GM21447 (cell line): ENCODE measurements around the gene C5orf47.

Source experiments
- ATAC-seq: cut with Tn5 transposase; IDR thresholded peaks from one replicate; pipeline ENCODE4 v1.9.1; 2021; ENCODE audit not compliant: unreplicated experiment

C5orf47 gene

DNA sequence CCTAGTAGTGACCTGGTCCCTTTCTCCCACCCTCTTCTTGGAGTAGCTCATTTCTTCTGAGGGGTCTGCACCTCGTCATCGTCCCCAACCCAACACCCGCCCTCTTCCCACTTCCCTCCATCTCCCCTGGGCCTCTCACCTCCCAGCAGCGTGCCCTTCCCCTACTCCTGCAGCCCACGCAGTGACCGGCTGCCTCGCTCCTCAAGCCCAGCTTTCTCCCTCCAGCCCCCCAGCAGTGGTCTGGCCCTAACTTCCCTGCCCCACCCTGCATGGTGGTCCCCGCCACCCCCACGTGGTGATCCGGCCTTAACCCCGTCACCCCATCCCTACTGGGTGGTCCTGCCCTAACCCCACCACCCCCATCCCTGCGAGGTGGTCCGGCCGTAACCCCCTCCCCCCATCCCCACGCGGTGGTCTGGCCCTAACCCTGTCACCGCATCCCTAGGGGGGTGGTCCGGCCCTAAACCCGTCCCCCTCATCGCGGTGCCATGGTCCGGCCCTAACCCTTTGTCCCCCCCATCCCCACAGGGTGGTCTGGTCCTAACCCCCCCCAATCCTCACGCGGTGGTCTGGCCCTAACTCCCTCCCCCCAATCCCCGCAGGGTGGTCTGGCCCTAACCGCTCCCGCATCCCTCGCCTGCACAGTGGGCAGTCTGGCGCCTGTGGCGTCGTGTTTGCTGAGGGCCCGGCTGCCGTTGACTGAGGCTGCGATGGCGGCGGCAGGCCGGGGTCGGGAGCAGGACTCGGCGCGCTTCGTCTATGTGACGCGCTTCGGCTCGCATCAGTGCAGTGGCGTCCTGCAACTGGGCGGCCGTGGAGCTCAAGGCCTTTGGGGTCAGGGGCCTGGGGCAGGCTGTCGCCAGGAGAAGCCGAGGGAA, at the start of gene C5orf47:
Gene C5orf47, plus strand, starts transcription at position 617 of the 878 bp plus-strand sequence. Its CDS starts 94 bp downstream, at position 711.
- no peak for ATAC-seq

DNA sequence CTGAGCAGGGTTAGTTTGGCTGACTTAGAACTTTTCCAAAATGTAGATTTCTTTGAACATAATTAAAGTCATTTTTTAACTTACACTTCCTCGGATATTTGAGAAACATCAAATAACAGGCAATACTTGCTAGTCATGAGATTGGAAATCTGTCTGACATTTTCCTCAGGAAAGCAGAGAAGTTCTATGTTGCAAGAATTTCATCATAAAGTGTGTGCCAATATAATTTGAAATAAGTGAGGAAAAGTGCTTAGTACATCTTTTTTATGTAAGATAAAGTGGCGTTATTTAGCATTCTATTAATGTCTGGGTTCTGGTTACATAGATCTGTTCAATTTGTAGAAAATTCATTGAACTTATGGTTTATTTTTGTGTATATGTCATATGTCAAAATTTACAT, 48.7 kb upstream of the C5orf47 start:
- no peak for ATAC-seq

GRCh38 chr5:173941102-173941501, 47.9 kb upstream of the C5orf47 start:
- no peak for ATAC-seq

DNA sequence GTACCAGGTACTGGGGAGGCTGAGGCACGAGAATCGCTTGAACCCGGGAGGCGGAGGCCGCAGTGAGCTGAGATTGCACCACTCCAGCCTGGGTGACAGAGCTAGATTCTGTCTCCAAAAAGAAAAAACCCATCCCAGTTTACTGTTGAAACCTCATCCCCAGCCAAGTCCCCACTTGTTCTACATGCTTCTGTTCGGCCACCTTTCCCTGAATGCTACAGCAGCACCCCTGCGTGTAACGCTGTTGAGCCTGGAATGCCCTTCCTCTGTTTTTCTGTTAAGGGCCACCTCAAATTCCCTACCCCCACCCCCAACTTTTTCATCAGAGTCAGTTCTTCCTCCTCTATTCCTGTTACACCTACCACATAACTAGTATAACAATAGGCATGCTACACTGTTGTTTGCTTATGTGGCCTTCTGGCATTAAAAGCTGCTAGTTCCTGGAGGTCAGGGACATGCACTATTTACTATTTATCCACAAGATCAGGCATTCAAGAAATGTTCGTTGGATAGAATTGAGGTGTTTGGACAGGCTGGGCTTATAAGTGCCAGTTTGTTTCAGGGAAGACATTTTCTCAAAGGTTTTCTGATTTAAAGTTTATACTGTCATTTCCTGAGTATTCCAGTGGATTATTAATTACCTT, 47.1 kb upstream of the C5orf47 start:
- no peak for ATAC-seq

- no peak for ATAC-seq
Measured at GRCh38 chr5:173944511-173944910, 44.5 kb upstream of the C5orf47 start.

DNA sequence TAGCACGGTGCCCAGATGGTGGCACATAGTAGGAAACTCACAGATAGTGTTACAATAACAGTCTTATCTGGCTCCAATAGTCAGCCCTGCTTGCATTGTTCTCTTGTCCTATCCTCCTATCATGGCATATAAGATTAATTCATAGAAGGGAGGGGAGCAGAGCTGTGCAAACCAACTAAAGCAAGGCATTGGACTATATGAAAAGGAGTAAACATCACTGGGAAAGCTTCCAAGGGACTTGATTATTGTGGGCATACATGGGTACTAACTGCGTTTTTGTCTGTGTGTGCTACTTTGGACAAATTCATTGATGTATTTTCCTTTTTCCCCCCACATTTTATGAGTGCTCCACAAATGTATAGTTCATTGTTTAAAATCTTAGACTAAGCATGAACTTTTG, 43.8 kb upstream of the C5orf47 start:
- ATAC-seq: no peak

DNA sequence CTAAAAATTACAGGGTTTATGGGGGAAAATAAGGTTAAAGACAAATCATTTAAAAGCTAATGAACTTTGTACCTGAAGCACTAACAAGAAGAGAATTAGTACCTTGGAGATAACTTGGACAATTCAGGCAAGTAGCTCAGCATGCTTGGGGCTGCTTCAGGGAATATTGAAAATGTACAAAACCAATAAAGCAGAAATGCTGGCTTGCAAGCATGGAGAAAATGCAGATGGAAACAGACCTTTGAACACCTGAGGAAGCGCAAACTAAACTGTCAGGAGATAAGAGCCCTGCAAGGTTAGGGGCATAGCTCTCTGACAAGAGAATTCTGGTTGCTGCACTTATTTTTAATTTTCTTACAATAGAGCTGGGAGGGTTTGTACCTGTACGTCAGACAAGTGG, 42.6 kb upstream of the C5orf47 start:
- ATAC-seq: no peak

DNA sequence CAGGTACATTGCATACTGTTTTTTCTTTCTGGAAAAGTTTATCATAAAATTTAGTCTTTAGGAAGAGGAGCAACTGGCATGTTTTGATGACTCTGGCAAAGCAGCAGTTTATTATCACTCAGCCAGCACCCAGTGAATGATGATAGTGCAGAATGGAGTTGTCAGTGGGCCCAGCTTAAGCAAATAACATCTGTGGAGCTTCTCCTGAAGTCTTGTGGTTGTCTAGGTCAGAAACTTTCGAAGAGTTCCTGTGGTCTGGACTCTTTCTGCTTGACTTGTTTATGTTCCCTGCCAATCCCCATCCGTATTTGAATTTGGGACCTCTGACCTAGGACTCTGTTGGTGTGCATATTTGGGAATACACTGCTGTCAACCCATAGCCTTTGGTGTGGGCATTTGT, 38.1 kb upstream of the C5orf47 start:
- ATAC-seq: no peak

DNA sequence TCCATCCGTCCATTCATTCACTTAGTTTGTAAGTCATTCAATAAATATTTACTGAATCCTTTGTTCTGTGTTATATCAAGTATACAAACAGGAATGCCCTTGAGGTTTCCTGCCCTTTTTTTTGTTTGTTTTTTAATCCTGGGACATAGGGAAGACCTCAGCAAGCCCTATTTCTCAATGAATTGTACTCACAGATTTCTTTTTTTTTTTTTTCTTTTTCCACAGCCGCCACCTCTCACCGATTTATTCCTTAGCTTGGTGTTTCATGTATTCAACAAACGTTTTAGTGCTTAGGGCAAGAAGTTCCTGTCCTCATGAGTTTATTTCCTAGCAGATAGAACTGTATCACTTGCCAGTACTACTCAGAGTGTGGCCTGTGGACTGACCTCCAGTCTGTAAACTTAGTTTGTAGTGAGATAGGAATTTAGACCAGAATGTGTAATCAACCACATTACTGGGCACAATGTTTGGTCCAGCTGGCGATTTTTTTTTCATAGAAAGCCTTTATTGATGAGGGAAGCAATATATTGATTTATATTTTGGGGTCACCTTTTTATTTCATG, 35.4 kb upstream of the C5orf47 start:
- no peak for ATAC-seq

GRCh38 chr5:173954671-173955521, 34.1 kb upstream of the C5orf47 start:
- ATAC-seq: no peak

DNA sequence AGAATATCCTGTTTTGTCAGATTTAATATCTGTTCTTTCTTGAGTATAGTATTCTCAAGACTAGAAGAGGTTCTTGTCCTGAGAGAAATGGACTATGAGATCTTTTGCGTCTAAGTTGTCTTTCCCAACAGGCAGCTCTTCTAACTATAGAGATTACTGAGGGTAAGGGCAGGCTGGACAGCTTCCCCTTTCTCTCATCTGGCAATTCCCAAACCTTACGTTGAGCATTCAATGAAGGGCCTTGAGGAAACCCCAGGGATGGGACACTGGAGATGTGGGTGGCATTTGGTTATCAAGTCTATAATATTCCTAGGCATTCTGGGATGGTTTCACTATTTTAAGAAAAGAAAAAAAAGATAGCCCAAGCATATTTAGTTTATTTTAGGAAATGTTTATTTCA, 28.0 kb upstream of the C5orf47 start:
- ATAC-seq: no peak

DNA sequence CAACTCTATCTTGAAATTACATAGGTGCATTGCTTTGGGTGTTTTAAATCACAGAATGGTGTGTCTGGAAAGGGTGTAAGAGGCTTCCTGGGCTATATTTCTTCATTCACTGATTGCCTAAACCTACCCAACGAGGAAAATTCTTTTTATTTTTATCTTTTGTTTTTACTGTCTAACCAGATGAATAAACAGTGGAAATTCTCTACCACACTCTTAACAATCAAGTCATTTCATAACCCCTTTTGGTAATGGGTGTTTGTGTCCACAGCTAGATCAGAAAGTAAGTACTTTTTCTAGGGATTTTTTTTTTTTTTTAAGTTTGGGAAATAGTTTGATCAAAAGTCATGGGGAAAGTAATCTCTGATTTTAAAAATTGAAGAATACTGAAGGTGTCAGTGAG, 27.6 kb upstream of the C5orf47 start:
- ATAC-seq: no peak

DNA sequence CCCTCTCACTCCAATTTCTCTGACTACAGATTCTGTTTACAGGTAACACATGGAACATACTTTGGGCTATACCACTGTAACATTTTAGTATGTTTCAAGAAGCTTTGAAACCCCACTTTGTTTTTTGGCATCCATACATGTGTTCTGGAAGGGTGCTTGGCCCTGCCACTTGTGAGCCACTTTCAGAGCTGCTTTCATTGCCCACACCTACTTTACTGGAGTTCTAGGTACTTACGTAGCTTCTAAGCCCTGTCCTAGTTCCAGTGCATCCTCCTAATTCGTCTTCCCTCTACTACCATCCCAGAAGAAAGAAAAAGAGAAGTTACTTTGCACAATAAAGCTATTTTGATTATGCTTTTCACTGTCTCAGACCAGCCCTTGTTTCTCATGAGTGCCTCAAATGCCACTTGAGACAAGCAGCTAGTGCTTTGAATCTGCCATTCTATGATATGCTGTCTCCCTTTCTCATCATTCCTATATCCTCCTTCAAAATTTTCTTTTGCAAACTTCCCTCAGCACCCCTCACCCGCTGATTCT, 26.5 kb upstream of the C5orf47 start:
- no peak for ATAC-seq

DNA sequence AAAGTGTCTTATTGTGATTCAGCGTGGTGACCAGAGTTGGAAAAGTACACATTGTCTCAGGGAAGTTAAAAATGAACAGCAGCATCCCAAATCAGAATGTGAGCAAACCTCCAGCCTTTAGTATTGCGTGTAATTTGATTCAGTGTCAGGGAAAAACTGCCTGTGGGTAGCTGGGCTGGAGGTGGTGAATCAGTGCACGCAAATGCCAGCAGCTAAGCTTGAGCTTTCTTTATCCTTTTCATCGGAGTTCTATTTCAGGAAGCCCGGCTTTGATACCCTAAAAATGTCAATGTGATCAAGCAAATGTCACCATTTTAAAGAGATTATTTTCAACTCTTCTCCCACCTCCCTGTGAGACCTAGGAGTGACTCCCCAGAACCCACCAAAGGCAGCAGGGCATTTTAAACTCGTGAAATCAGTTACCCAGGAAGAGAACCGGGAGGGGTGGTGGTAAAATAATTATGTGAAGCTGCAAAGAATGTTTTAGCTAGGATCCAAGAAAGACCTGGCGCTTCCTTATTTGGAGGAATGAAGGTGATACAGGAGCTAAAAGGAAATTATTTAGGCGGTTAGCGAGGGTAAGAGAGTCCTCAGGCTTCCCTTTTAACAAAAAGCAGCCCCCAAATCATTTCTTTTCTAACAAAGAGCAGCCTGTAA, 25.7 kb upstream of the C5orf47 start:
- ATAC-seq: no peak

GRCh38 chr5:173963867-173964441, 25.0 kb upstream of the C5orf47 start:
- ATAC-seq: no peak

DNA sequence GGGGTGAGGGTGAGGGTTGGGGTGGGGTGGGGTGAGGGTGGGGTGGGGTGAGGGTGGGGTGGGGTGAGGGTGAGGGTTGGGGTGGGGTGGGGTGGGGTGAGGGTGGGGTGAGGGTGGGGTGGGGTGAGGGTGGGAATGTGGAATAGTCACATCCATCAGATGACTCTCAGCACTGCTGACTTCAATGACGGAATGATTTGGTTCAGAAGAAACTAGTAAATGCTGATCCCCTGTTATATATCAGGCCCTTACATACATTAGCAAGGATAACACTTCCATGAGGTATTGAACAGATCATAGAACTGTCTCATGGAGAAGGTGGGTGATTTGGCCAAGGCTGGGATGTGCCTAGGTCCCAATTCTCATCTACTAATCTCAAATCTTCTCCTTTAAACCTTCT, 24.5 kb upstream of the C5orf47 start:
- no peak for ATAC-seq

GRCh38 chr5:173967241-173967640, 21.7 kb upstream of the C5orf47 start:
- ATAC-seq: no peak

- ATAC-seq: no peak
Measured at GRCh38 chr5:173968154-173968797, 20.7 kb upstream of the C5orf47 start.

DNA sequence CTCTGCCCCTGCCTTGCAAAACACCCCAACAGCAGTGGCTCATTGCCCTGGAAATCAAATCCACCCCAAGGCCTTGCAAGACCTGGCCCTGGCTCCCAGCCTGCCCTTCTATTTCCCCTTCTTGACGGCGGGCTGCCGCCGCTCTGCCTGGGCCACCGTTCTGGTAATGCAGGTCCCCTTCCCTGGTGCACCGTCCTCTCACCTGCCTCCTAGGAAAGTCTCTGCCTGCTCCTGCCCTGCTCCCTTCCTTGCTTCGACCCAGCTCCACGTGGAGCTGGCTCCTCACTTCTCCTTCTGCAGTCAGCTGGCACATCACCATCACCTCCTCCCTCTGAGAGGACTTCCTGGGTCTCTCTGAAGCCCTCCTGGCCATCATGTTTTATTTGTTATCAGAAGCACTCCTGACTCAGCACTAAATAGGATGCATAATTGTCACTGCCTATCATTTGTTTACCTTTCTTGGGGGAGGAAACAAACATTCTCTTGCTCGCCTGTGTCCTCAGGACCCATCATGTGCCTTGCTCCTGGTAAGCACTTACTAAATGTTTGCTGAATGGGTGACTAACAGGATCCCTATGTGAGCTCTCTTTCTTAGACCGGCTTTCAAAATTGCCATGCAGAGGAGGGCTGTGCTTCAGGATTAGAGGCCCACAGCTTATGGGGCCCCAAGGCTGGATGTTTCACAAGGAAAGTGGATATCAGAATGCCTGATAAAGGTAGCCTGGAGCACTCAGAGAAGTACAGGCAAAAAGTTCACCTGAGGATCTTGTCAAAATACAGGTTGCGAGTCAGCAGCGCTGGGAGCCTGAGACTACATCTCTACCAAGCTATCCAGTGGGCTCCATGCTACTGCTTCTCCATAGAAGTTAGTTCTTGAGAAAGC, 19.6 kb upstream of the C5orf47 start:
- no peak for ATAC-seq
